Dendritic cell treated with granulocyte-macrophage colony-stimulating factor and Interleukin-4, amounts not matched to agents 40 ng/mL and 50 ng/mL, for 4 days (primary cell): ENCODE results near the gene BLVRB.

ENCODE experiments used
- H3K27ac Mint-ChIP-seq: one replicate; pipeline ENCODE4 v1.8.0; 2022; ENCODE audit warnings: mild to moderate bottlenecking, mixed read lengths
- H3K27me3 Mint-ChIP-seq: one replicate; pipeline ENCODE4 v1.8.0; 2022; ENCODE audit warnings: mild to moderate bottlenecking, mixed read lengths
- H3K36me3 Mint-ChIP-seq: one replicate; pipeline ENCODE4 v1.8.0; 2022; ENCODE audit warnings: low read depth, mixed read lengths
- H3K4me1 Mint-ChIP-seq: one replicate; pipeline ENCODE4 v1.8.0; 2022; ENCODE audit warnings: low read depth, mixed read lengths
- H3K4me3 Mint-ChIP-seq: one replicate; pipeline ENCODE4 v1.8.0; 2022; ENCODE audit warnings: mild to moderate bottlenecking, moderate library complexity, mixed read lengths
- H3K9me3 Mint-ChIP-seq: one replicate; pipeline ENCODE4 v1.8.0; 2022; ENCODE audit warnings: mixed read lengths
- intact Hi-C: fragments of 100-400 bp; cut with micrococcal nuclease; formaldehyde crosslinking; loops from one replicate; pipeline ENCODE4 v1.15.0; 2022

BLVRB gene

GRCh38 chr19:40465557-40466218 is at the start of gene BLVRB:
Gene BLVRB, minus strand, starts transcription at chr19:40465745. Its CDS starts 57 bp downstream, at chr19:40465688.
- intact Hi-C loops = loop anchor here (2.0 to 10.0 kb wide), 4 partner anchors 21 to 161 kb away; partner anchors contain the start of genes SERTAD3 and SHKBP1
- Mint-ChIP-seq H3K36me3 (peaks cover 33% of the 10 kb centered on the region), H3K27me3 (peaks cover 27% of the 10 kb centered on the region), H3K4me1 (peaks cover 58% of the 10 kb centered on the region), H3K9me3 (no peaks in the 10 kb centered on the region), H3K27ac (peak within 1 kb of the TSS; percentile 98), H3K4me3 (peak within 1 kb of the TSS; percentile 94)

DNA sequence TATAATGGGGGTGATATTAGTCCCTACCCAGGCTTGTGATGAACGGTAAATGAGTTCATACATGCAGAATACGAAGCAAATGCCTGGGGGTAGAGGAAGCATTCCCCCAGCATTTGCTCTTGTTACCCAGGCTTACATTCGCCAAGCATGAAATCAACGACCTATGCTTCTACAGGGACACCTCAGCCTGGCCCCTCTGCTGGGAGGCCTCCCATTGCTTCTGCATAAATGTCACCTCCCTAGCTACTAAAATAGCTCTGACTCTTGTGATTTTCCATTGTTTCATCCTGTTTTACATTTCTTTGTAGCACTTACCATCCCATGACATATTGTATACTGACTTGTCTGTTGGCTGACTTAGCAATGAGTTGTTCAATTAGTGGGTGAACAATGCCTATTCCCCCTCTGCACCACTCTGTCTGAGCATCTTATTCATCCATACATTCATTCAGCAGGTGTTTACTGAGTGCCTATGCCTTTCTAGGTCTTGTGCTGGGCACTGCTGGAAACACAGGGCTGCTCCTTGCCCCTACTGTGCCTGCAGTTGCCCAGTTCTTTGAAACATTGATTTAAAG is 48.3 kb upstream of the BLVRB start:
- intact Hi-C loops = no loop called here
- H3K4me1 Mint-ChIP-seq = peaks cover 7% of the 10 kb centered on the region
- H3K27me3 Mint-ChIP-seq = peaks cover 74% of the 10 kb centered on the region
- H3K9me3 Mint-ChIP-seq = no peaks in the 10 kb centered on the region
- H3K27ac Mint-ChIP-seq = no peak overlapping the region
- H3K36me3 Mint-ChIP-seq = no peaks in the 10 kb centered on the region
- H3K4me3 Mint-ChIP-seq = no peak overlapping the region

DNA sequence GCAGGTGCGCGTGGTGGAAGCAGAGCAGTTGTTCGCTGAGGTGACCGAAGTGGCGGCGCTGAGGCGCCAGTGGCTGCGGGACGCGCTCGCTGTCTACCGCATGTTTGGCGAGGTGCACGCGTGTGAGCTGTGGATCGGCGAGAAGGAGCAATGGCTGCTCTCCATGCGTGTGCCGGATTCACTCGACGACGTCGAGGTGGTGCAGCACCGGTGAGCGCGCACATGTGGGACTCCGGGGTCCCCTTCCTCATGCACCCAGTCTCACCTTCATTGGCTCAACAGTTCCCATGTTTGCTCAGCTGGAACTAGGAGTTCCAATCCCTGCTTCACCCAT is 47.8 kb upstream of the BLVRB start:
- Mint-ChIP-seq H3K36me3 (no peaks in the 10 kb centered on the region), H3K27me3 (peaks cover 74% of the 10 kb centered on the region), H3K9me3 (no peaks in the 10 kb centered on the region), H3K4me1 (peaks cover 7% of the 10 kb centered on the region), H3K4me3 (no peak overlapping the region), H3K27ac (no peak overlapping the region)
- intact Hi-C loops = no loop called here

GRCh38 chr19:40512473-40513344 is 47.2 kb upstream of the BLVRB start:
- peaks cover 72% of the 10 kb centered on the region for H3K27me3 Mint-ChIP-seq
- intact Hi-C loops = no loop called here

DNA sequence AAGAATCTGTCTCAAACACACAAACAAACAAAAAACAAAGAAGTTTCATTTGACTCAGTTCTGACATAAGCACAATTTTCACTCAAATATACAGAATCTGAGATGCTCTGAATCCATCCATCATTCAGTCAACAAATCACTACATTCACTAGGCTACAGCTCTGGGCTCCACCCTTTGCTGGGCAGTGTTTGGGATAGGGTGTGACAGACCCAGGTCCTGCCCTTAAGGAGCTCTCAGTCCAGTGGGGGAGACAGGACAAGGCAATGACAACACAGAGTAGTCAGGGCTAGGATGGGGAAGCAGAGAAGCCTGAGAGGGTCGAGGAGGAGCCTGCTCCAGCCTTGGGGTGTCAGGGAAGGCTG is 46.5 kb upstream of the BLVRB start:
- intact Hi-C loops = no loop called here
- H3K9me3 Mint-ChIP-seq = no peaks in the 10 kb centered on the region
- peak overlapping the region; percentile 27 for H3K4me3 Mint-ChIP-seq
- peaks cover 7% of the 10 kb centered on the region for H3K4me1 Mint-ChIP-seq
- no peak overlapping the region for H3K27ac Mint-ChIP-seq
- H3K27me3 Mint-ChIP-seq = peaks cover 67% of the 10 kb centered on the region
- H3K36me3 Mint-ChIP-seq = no peaks in the 10 kb centered on the region

More at GRCh38 chr19:40512473-40513344, 47.2 kb upstream of the BLVRB start:
- no peaks in the 10 kb centered on the region for H3K9me3 Mint-ChIP-seq
- no peaks in the 10 kb centered on the region for H3K36me3 Mint-ChIP-seq
- H3K4me1 Mint-ChIP-seq = peaks cover 7% of the 10 kb centered on the region
- H3K4me3 Mint-ChIP-seq = peak overlapping the region; percentile 27
- H3K27ac Mint-ChIP-seq = no peak overlapping the region

GRCh38 chr19:40511487-40511886 is 45.9 kb upstream of the BLVRB start:
- peaks cover 7% of the 10 kb centered on the region for H3K4me1 Mint-ChIP-seq
- no peaks in the 10 kb centered on the region for H3K9me3 Mint-ChIP-seq
- H3K27me3 Mint-ChIP-seq = peaks cover 63% of the 10 kb centered on the region
- no peak overlapping the region for H3K27ac Mint-ChIP-seq
- intact Hi-C loops = no loop called here
- H3K36me3 Mint-ChIP-seq = no peaks in the 10 kb centered on the region
- H3K4me3 Mint-ChIP-seq = no peak overlapping the region

DNA sequence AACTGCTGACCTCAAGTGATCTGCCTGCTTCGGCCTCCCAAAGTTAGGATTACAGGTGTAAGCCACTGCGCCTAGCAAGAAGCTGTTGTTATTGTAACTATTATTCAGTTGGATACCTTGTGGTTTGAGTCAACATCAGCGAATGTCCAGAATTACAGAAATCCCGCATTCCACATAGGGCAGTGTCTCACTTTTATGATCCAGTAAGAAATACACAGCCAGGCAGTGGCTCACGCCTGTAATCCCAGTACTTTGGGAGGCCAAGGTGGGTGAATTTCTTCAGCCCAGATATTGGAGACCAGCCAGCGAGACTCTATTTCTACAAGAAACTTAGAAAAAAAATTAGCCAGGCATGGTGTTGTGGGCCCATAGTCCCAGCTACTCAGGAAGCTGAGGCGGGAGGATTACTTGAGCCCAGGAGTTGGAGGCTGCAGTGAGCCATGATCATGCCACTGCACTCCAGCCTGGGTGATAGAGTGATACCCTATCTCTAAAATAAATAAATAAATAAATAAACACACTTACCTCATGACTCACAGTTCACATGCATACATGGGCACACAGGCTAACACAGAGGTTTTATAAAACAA is 45.1 kb upstream of the BLVRB start:
- Mint-ChIP-seq H3K4me1 (peaks cover 7% of the 10 kb centered on the region), H3K4me3 (no peak overlapping the region), H3K27me3 (peaks cover 65% of the 10 kb centered on the region), H3K36me3 (no peaks in the 10 kb centered on the region), H3K9me3 (no peaks in the 10 kb centered on the region), H3K27ac (no peak overlapping the region)
- intact Hi-C loops = no loop called here

GRCh38 chr19:40508739-40509260 is 43.3 kb upstream of the BLVRB start:
- Mint-ChIP-seq H3K4me1 (peaks cover 7% of the 10 kb centered on the region), H3K27ac (no peak overlapping the region), H3K27me3 (peaks cover 60% of the 10 kb centered on the region), H3K9me3 (no peaks in the 10 kb centered on the region), H3K36me3 (no peaks in the 10 kb centered on the region), H3K4me3 (no peak overlapping the region)
- intact Hi-C loops = no loop called here

- intact Hi-C loops = no loop called here
- Mint-ChIP-seq H3K36me3 (no peaks in the 10 kb centered on the region), H3K4me1 (peaks cover 7% of the 10 kb centered on the region), H3K27ac (no peak overlapping the region), H3K27me3 (peaks cover 60% of the 10 kb centered on the region), H3K9me3 (no peaks in the 10 kb centered on the region), H3K4me3 (no peak overlapping the region)
Observed at GRCh38 chr19:40507892-40508291, 42.3 kb upstream of the BLVRB start.

DNA sequence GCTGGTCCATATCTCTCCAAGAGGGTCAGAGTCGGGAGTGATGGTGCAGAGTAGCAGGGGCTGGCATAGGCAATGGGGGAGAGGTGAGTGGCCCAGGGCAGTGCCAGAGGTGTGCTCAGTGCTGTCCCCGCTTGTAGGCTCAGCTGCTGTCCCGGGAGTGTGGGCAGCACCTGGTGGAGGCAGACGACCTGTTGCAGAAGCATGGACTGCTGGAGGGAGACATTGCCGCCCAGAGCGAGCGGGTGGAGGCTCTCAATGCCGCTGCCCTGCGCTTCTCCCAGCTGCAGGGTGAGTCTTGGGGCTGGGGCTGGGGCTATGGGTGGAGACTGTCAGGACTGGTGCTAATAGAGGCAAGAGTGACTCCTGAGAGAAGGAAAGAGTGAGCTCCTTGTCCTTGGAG is 40.6 kb upstream of the BLVRB start:
- no peak overlapping the region for H3K27ac Mint-ChIP-seq
- intact Hi-C loops = no loop called here
- no peak overlapping the region for H3K4me3 Mint-ChIP-seq
- H3K4me1 Mint-ChIP-seq = no peaks in the 10 kb centered on the region
- H3K27me3 Mint-ChIP-seq = peaks cover 47% of the 10 kb centered on the region
- H3K36me3 Mint-ChIP-seq = no peaks in the 10 kb centered on the region
- no peaks in the 10 kb centered on the region for H3K9me3 Mint-ChIP-seq

DNA sequence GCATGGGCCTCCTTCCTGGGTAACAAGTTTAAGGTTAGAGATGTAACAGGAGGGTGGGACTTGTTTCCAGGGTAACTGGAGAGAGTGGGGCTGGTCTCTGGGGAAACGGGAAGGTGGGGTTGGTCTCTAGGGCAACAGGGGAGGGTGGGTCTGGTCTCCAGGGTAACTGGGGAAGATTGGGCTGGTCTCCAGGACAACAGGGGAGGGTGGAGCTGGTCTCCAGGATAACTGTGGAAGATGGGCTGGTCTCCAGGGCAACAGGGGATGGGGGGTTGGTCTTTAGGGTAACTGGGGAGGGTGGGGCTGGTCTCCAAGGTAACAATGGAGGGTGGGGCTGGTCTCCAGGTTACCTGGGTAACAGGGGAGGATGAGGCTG is 37.8 kb upstream of the BLVRB start:
- Mint-ChIP-seq H3K4me3 (no peak overlapping the region), H3K36me3 (no peaks in the 10 kb centered on the region), H3K27ac (no peak overlapping the region), H3K9me3 (no peaks in the 10 kb centered on the region), H3K27me3 (peaks cover 33% of the 10 kb centered on the region), H3K4me1 (no peaks in the 10 kb centered on the region)
- intact Hi-C loops = no loop called here

DNA sequence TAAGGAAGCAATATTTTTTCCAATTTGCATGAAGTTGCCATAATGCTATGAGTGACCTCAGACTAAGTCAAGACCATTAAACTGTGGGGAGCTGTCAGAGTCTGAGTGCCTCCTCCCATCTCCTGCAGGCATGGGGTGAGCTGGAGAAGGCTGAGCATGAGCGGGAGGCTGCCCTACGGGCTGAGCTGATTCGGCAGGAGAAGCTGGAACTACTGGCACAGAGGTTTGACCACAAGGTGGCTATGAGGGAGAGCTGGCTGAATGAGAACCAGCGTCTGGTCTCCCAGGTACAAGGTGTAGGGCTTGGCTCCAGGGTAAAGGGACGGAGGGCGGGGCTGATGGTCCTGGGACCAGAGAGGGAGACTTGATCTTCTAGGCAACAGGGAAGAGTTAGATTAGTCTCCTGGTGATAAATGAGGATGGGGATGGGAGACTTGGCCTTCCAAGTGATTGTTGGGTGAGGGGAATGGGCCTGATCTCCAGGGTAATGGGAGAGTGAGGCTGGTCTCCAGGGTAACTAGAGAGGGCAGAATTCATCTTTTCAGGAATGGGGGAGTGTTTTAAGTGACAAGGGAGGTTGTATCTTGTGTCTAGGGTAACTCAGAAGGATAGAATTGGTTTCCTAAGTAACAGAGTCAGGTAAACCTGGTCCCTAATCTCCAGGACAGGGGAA is 37.2 kb upstream of the BLVRB start:
- H3K27ac Mint-ChIP-seq = no peak overlapping the region
- H3K4me1 Mint-ChIP-seq = no peaks in the 10 kb centered on the region

DNA sequence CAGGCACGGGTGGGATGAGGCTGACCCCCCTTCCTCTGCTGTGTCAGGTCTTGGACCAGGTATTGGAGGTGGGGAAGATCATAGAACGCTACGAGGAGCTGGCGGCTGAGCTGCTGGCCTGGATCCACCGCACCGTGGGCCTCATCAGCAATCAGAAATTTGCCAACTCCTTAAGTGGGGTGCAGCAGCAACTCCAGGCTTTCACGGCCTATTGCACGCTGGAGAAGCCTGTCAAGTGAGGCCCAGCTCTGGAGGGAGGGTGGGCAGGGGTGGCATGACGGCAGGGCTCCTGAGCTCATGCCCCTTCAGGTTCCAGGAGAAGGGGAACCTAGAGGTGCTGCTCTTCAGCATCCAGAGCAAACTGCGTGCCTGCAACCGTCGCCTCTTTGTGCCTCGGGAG is 36.5 kb upstream of the BLVRB start:
- Mint-ChIP-seq H3K4me1 (no peaks in the 10 kb centered on the region), H3K4me3 (no peak overlapping the region), H3K27me3 (peaks cover 31% of the 10 kb centered on the region), H3K27ac (no peak overlapping the region), H3K36me3 (no peaks in the 10 kb centered on the region), H3K9me3 (no peaks in the 10 kb centered on the region)
- intact Hi-C loops = no loop called here

More for the DNA sequence above, 37.2 kb upstream of the BLVRB start:
- intact Hi-C loops = no loop called here
- Mint-ChIP-seq H3K36me3 (no peaks in the 10 kb centered on the region), H3K9me3 (no peaks in the 10 kb centered on the region), H3K27me3 (peaks cover 31% of the 10 kb centered on the region), H3K4me3 (no peak overlapping the region)
